Testis (tissue), 3 donors: ENCODE data around the gene TMEM185B. TPM values are rescaled to one million over a fixed set of nuclear protein-coding genes. Genes with fewer than 3 reads are reported as not detected.

Experiments
- DNase-seq: peaks from one replicate; pipeline ENCODE4 v3.0.0-alpha.2; 2019
- H3K27ac ChIP-seq, 2 donors: fragments of 200-600 bp; sonication (generic); one replicate each; pipeline ENCODE4 v1.5.1; 2019
- H3K27me3 ChIP-seq: fragments of 200-600 bp; sonication (generic); one replicate; pipeline ENCODE4 v1.5.1; 2019
- H3K36me3 ChIP-seq: fragments of 200-600 bp; sonication (generic); one replicate; pipeline ENCODE4 v1.5.1; 2017; ENCODE audit warnings: low read depth; ENCODE audit errors: missing control alignments
- H3K4me1 ChIP-seq: fragments of 200-600 bp; sonication (generic); one replicate; pipeline ENCODE4 v1.5.1; 2019
- H3K4me3 ChIP-seq, 2 donors: fragments of 200-600 bp; sonication (generic); one replicate each; pipeline ENCODE4 v1.5.1; 2017 to 2019
- H3K9me3 ChIP-seq: fragments of 200-600 bp; sonication (generic); one replicate; pipeline ENCODE4 v1.5.1; 2017
- POLR2A ChIP-seq: fragments of 450-650 bp; IDR thresholded peaks from one replicate; pipeline ENCODE4 v1.6.1; 2017; ENCODE audit warnings: antibody characterized with exemption, mild to moderate bottlenecking, moderate library complexity
- WGBS, 2 donors: methylation state at CpG; one replicate each; pipeline ENCODE4 v1.1.5; 2018; 5-methylcytosine and 5-hydroxymethylcytosine counted together
- intact Hi-C: fragments of 100-400 bp; cut with DNase I; formaldehyde crosslinking; loops from one replicate; pipeline ENCODE4 v1.15.1; 2023; ENCODE audit warnings: low total_unique reads
- polyA plus RNA-seq: library from polyadenylated mRNA; stranded (reverse); fragments of 350-450 nt; fragmentation: Illumina TruSeq; extraction: RNeasy Lipid Tissue Mini Kit (QIAGEN cat#74804); gene quantifications from one replicate; pipeline ENCODE4 v1.2.3, GENCODE V29; 2014; ENCODE audit warnings: low read depth, low replicate concordance; ENCODE audit not compliant: insufficient read depth
- small RNA-seq, 2 donors: library from RNA; depleted of rRNA; stranded (forward); fragments of <200 nt; gene quantifications; one replicate each; pipeline ENCODE3, GENCODE V24; 2016
- total RNA-seq, 2 donors: library from RNA; depleted of rRNA; stranded (reverse); fragments of >200 nt; gene quantifications; one replicate each; pipeline ENCODE4 v1.2.3, GENCODE V29; 2016
- TF ChIP-seq, protein P1 (sequence below), 3 experiments: fragments of 450-650 bp in 2 of 3; fragments of 200-600 bp in 1 of 3; sonication (generic) in 1 of 3; IDR thresholded peaks; one replicate each; pipeline ENCODE4 v1.5.1; 2016 to 2019; ENCODE audit warnings: antibody characterized with exemption in 3 of 3, mild to moderate bottlenecking in 2 of 3, moderate library complexity in 1 of 3

The TMEM185B gene
- total and polyA plus RNA-seq, 3 donors from 2014 or later, result 41.2 to 72.5 (median 63.4) TPM

GRCh38 chr2:120177973-120178372 lies 45.2 kb downstream of the TMEM185B start:
- WGBS, 2 donors, result 92 to 96% methylated on average over 6 to 7 of the region's 7 CpGs
- H3K4me3 ChIP-seq, result no peak overlapping the region
- intact Hi-C loops, result no loop called here

DNA sequence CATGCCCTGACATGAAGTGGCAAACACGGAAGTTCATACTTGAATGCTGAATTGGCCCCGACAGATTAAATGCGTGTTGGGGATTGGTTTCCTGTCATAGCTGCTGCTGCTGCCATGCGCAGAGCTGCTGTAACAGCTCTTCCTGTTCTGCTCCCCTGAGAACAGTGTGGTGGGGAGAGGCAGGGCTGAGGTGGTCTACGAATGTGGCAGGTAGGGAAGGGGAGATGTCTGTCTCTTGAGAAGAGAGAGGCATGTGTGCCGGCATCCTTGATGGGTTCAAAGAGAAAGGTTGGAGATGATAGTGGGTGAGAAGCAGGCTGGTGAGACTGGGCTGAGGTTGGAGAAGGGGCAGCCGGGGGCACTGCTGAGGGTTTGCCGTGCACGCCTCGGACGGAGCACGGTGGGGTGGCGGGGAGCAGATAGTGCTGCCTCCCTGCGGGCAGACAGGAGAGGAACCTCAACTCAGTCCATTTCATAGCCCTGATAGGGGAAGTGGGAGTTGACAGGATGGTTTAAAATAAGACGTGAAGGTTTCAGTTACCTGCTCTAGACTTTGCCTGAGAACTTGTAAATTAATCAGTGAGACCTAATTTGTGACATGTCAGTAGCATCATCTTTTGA lies 46.1 kb downstream of the TMEM185B start:
- 66 to 70% methylated on average over 15 of the region's 15 CpGs for WGBS, 2 donors
- no peaks in the 10 kb centered on the region for H3K9me3 ChIP-seq
- H3K27me3 ChIP-seq, result no peaks in the 10 kb centered on the region
- no peak overlapping the region for H3K4me3 ChIP-seq
- no peak overlapping the region for H3K27ac ChIP-seq
- peaks cover 3% of the 10 kb centered on the region for H3K4me1 ChIP-seq
- H3K36me3 ChIP-seq, result no peaks in the 10 kb centered on the region
- DNase-seq, result no peak
- intact Hi-C loops, result no loop called here
- no peak for TF ChIP-seq POLR2A
- TF ChIP-seq, protein P1, sequence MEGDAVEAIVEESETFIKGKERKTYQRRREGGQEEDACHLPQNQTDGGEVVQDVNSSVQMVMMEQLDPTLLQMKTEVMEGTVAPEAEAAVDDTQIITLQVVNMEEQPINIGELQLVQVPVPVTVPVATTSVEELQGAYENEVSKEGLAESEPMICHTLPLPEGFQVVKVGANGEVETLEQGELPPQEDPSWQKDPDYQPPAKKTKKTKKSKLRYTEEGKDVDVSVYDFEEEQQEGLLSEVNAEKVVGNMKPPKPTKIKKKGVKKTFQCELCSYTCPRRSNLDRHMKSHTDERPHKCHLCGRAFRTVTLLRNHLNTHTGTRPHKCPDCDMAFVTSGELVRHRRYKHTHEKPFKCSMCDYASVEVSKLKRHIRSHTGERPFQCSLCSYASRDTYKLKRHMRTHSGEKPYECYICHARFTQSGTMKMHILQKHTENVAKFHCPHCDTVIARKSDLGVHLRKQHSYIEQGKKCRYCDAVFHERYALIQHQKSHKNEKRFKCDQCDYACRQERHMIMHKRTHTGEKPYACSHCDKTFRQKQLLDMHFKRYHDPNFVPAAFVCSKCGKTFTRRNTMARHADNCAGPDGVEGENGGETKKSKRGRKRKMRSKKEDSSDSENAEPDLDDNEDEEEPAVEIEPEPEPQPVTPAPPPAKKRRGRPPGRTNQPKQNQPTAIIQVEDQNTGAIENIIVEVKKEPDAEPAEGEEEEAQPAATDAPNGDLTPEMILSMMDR (IDR thresholded peaks at IDR 0.05), result no peak

More at GRCh38 chr2:120177973-120178372, 45.2 kb downstream of the TMEM185B start:
- TF ChIP-seq, protein P1 (IDR thresholded peaks at IDR 0.05), result no peak
- no peak for TF ChIP-seq POLR2A
- Histone ChIP-seq H3K36me3 (no peaks in the 10 kb centered on the region), H3K4me1 (peaks cover 3% of the 10 kb centered on the region), H3K27me3 (no peaks in the 10 kb centered on the region), H3K27ac (no peak overlapping the region), H3K9me3 (no peaks in the 10 kb centered on the region)
- DNase-seq, result no peak

DNA sequence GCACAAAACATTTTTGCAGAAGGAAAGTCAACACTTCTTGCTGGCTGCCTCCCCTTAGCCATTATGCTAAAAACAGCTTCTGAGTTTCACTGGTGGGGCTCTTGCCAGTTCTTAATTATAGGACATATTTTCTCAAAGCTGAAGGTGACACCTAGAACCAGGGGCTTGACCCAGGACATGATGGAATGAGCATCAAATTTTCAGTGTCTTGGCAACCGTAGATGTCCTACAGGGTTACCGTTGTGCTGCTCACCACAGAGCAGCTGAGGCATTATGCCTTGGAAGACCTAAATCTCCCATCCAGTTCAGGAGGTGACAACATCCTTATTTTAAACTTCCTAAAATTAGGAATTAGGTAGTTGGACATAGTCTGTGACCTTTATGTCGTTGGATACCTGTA lies 46.7 kb downstream of the TMEM185B start:
- TF ChIP-seq POLR2A, result no peak
- TF ChIP-seq, protein P1 (IDR thresholded peaks at IDR 0.05), result no peak
- 74 to 89% methylated on average over 3 of the region's 3 CpGs for WGBS, 2 donors
- H3K27me3 ChIP-seq, result no peaks in the 10 kb centered on the region
- peaks cover 3% of the 10 kb centered on the region for H3K4me1 ChIP-seq
- no peaks in the 10 kb centered on the region for H3K9me3 ChIP-seq
- intact Hi-C loops, result no loop called here
- no peak for DNase-seq
- no peak overlapping the region for H3K27ac ChIP-seq
- no peaks in the 10 kb centered on the region for H3K36me3 ChIP-seq
- H3K4me3 ChIP-seq, result no peak overlapping the region

GRCh38 chr2:120174963-120175581 lies 48.1 kb downstream of the TMEM185B start:
- Histone ChIP-seq H3K36me3 (no peaks in the 10 kb centered on the region), H3K27me3 (no peaks in the 10 kb centered on the region), H3K9me3 (no peaks in the 10 kb centered on the region), H3K4me3 (no peak overlapping the region), H3K4me1 (peaks cover 3% of the 10 kb centered on the region), H3K27ac (no peak overlapping the region)
- 36 to 41% methylated on average over 6 of the region's 6 CpGs for WGBS, 2 donors
- TF ChIP-seq, protein P1 (IDR thresholded peaks at IDR 0.05), result peak; percentile 53 to 72 (median 67)
- TF ChIP-seq POLR2A, result no peak
- intact Hi-C loops, result no loop called here
- peak; percentile 42 for DNase-seq

Small RNAs within 50 kb of the gene (small RNA-seq; reads per million reads assigned to genes)
- 0 reads per million in 2 donors for gene MTND4LP14
- gene RF00019, result 0 reads per million in 2 donors

Other genes with a start within 250 kb of the TMEM185B start
- 10 to 100 TPM; 62.7 to 73.6 TPM for gene EPB41L5, start 210.3 kb downstream of the TMEM185B start, total RNA-seq
- gene EPB41L5, start 210.3 kb downstream of the TMEM185B start, polyA plus RNA-seq, result 56.8 TPM
- 10 to 100 TPM; 88.7 to 91.6 TPM for gene RALB, start 29.5 kb upstream of the TMEM185B start, total RNA-seq
- gene RALB, start 29.5 kb upstream of the TMEM185B start, polyA plus RNA-seq, result 69.9 TPM
- gene INHBB, start 122.7 kb upstream of the TMEM185B start, total RNA-seq, result 100 to 1,000 TPM in 1 of 2 donors, 10 to 100 TPM in 1; 55.4 to 123 TPM
- gene INHBB, start 122.7 kb upstream of the TMEM185B start, polyA plus RNA-seq, result 46.1 TPM